Fibroblast of skin of abdomen (primary cell): ENCODE measurements around the gene RAF1.

Experiments
- DNase-seq: peaks from one replicate; pipeline ENCODE4 v3.0.0-alpha.2; 2013

RAF1 gene

GRCh38 chr3:12590096-12590495, 73.8 kb downstream of the RAF1 start:
- DNase-seq = no peak

GRCh38 chr3:12588039-12589009, 75.6 kb downstream of the RAF1 start:
- DNase-seq = peak; percentile 63

- no peak for DNase-seq
These were observed 77.5 kb downstream of the RAF1 start for GRCh38 chr3:12586403-12586802.

- DNase-seq = no peak
These were observed 77.9 kb downstream of the RAF1 start for GRCh38 chr3:12585970-12586369.

- DNase-seq = no peak
These were observed 78.7 kb downstream of the RAF1 start for GRCh38 chr3:12585181-12585580.

- DNase-seq = no peak
These were observed 79.8 kb downstream of the RAF1 start for GRCh38 chr3:12584083-12584482.

GRCh38 chr3:12583280-12583679, 80.6 kb downstream of the RAF1 start:
- no peak for DNase-seq

GRCh38 chr3:12582730-12583129, 81.2 kb downstream of the RAF1 start:
- no peak for DNase-seq

- no peak for DNase-seq
These were observed 84.0 kb downstream of the RAF1 start for GRCh38 chr3:12579905-12580304.

GRCh38 chr3:12579456-12579855, 84.5 kb downstream of the RAF1 start:
- no peak for DNase-seq

- no peak for DNase-seq
These were observed 85.2 kb downstream of the RAF1 start for GRCh38 chr3:12578742-12579141.

- no peak for DNase-seq
These were observed 86.5 kb downstream of the RAF1 start for GRCh38 chr3:12577379-12577778.

GRCh38 chr3:12574661-12575060, 89.3 kb downstream of the RAF1 start:
- no peak for DNase-seq

GRCh38 chr3:12574131-12574530, 89.8 kb downstream of the RAF1 start:
- DNase-seq = no peak

- no peak for DNase-seq
These were observed 91.9 kb downstream of the RAF1 start for GRCh38 chr3:12571986-12572385.

- no peak for DNase-seq
These were observed 94.1 kb downstream of the RAF1 start for GRCh38 chr3:12569836-12570235.

GRCh38 chr3:12568747-12569146, 95.2 kb downstream of the RAF1 start:
- no peak for DNase-seq

- DNase-seq = no peak
These were observed 96.9 kb downstream of the RAF1 start for GRCh38 chr3:12566976-12567375.

GRCh38 chr3:12562451-12562850, 101.5 kb downstream of the RAF1 start:
- no peak for DNase-seq

GRCh38 chr3:12561397-12561796, 102.5 kb downstream of the RAF1 start:
- DNase-seq = no peak

- DNase-seq = no peak
These were observed 103.3 kb downstream of the RAF1 start for GRCh38 chr3:12560505-12561190.

- no peak for DNase-seq
These were observed 104.4 kb downstream of the RAF1 start for GRCh38 chr3:12559520-12559919.

- DNase-seq = no peak
These were observed 105.2 kb downstream of the RAF1 start for GRCh38 chr3:12558706-12559105.
